Activated CD4-positive, alpha-beta T cell treated with anti-CD3 and anti-CD28 coated beads, Interleukin-2, Interleukin-4, amounts not matched to agents 100 ng/mL and 50 ng/mL, durations not matched to agents 16 hours and 8 hours (primary cell): Measurements from ENCODE around the gene CAMTA1.
"Not testable (repeated sequence)": the region's sequence is repeated elsewhere in the genome, so short reads cannot be mapped to it uniquely, and the experiment has no call there.

Source experiments
- DNase-seq: peaks from one replicate; pipeline ENCODE4 v3.0.0-alpha.2; 2020; ENCODE audit warnings: low spot score

The CAMTA1 gene

GRCh38 chr1:7108251-7108650 is 323.0 kb downstream of the CAMTA1 start:
- no peak for DNase-seq

GRCh38 chr1:7109901-7110300 is 324.6 kb downstream of the CAMTA1 start:
- DNase-seq: no peak

GRCh38 chr1:7110321-7110720 is 325.1 kb downstream of the CAMTA1 start:
- no peak for DNase-seq

- no peak for DNase-seq
Observed at GRCh38 chr1:7111853-7112252, 326.6 kb downstream of the CAMTA1 start.

- no peak for DNase-seq
Observed at GRCh38 chr1:7113136-7113535, 327.9 kb downstream of the CAMTA1 start.

- DNase-seq: no peak
Observed at GRCh38 chr1:7113822-7114221, 328.6 kb downstream of the CAMTA1 start.

GRCh38 chr1:7116001-7116400 is 330.7 kb downstream of the CAMTA1 start:
- DNase-seq: no peak

GRCh38 chr1:7117399-7118281 is 332.4 kb downstream of the CAMTA1 start:
- no peak for DNase-seq

- no peak for DNase-seq
Observed at GRCh38 chr1:7119156-7119555, 333.9 kb downstream of the CAMTA1 start.

GRCh38 chr1:7120863-7121621 is 335.8 kb downstream of the CAMTA1 start:
- DNase-seq: no peak

- DNase-seq: no peak
Observed at GRCh38 chr1:7121622-7121988, 336.4 kb downstream of the CAMTA1 start.

- no peak for DNase-seq
Observed at GRCh38 chr1:7127322-7128075, 342.2 kb downstream of the CAMTA1 start.

GRCh38 chr1:7128293-7128692 is 343.0 kb downstream of the CAMTA1 start:
- DNase-seq: no peak

GRCh38 chr1:7130127-7130526 is 344.9 kb downstream of the CAMTA1 start:
- no peak for DNase-seq

- DNase-seq: no peak
Observed at GRCh38 chr1:7135493-7135892, 350.2 kb downstream of the CAMTA1 start.

GRCh38 chr1:7136166-7136953 is 351.1 kb downstream of the CAMTA1 start:
- no peak for DNase-seq

- no peak for DNase-seq
Observed at GRCh38 chr1:7140251-7140650, 355.0 kb downstream of the CAMTA1 start.

- no peak for DNase-seq
Observed at GRCh38 chr1:7145947-7146346, 360.7 kb downstream of the CAMTA1 start.

GRCh38 chr1:7146710-7147109 is 361.5 kb downstream of the CAMTA1 start:
- DNase-seq: no peak

- not testable (repeated sequence) for DNase-seq
Observed at GRCh38 chr1:7147581-7148282, 362.5 kb downstream of the CAMTA1 start.
